Uterus (tissue), 4 donors: ENCODE measurements around the gene ITPR1. TPM values are rescaled to one million over a fixed set of nuclear protein-coding genes. Genes with fewer than 3 reads are reported as not detected.

ENCODE experiments used
- DNase-seq, 2 donors: peaks; one replicate each; pipeline ENCODE4 v3.0.0-alpha.2; 2019 to 2020
- H3K27ac ChIP-seq, 2 donors: fragments of 200-600 bp; sonication (generic); 1 replicate in 1 of 2; 2 replicates in 1 of 2; pipeline ENCODE4 v1.5.1; 2016 to 2018
- H3K27me3 ChIP-seq, 2 donors: fragments of 200-600 bp; sonication (generic); one replicate each; pipeline ENCODE4 v1.5.1; 2018 to 2019; ENCODE audit warnings: control low read depth in 1 of 2
- H3K36me3 ChIP-seq, 2 donors: fragments of 200-600 bp; sonication (generic); one replicate each; pipeline ENCODE4 v1.5.1; 2019; ENCODE audit warnings: control low read depth in 1 of 2
- H3K4me1 ChIP-seq, 2 donors: fragments of 200-600 bp; sonication (generic); one replicate each; pipeline ENCODE4 v1.5.1; 2018 to 2019; ENCODE audit warnings: control low read depth in 1 of 2
- H3K4me3 ChIP-seq, 2 donors: fragments of 200-600 bp; sonication (generic); 1 replicate in 1 of 2; 2 replicates in 1 of 2; pipeline ENCODE4 v1.5.1; 2018 to 2019; ENCODE audit warnings: mild to moderate bottlenecking in 1 of 2
- H3K9me3 ChIP-seq, 2 donors: fragments of 200-600 bp; sonication (generic); one replicate each; pipeline ENCODE4 v1.5.1; 2019; ENCODE audit warnings: control low read depth in 1 of 2
- CTCF ChIP-seq, 4 experiments: fragments of 200-600 bp in 2 of 4; fragments of 450-650 bp in 2 of 4; sonication (generic) in 2 of 4; IDR thresholded peaks; one replicate each; pipeline ENCODE4 v1.5.1; 2016 to 2019; ENCODE audit warnings: antibody characterized with exemption in 4 of 4, mild to moderate bottlenecking in 2 of 4, moderate library complexity in 1 of 4
- POLR2A ChIP-seq, 2 donors: fragments of 450-650 bp; IDR thresholded peaks; one replicate each; pipeline ENCODE4 v1.6.1; 2016; ENCODE audit warnings: antibody characterized with exemption in 2 of 2, mild to moderate bottlenecking in 1 of 2, moderate library complexity in 1 of 2
- intact Hi-C: fragments of 100-400 bp; cut with DNase I; formaldehyde crosslinking; loops from one replicate; pipeline ENCODE4 v1.15.1; 2023; ENCODE audit warnings: low total_unique reads
- total RNA-seq, 4 donors: library from RNA; depleted of rRNA in 3 of 4; stranded (reverse); fragments of >200 nt in 3 of 4; gene quantifications; one replicate each; pipeline versions ENCODE4 v1.1.0 to v1.2.4, GENCODE V29; 2014 to 2023
- donor health status: DM: yes; HTN: yes; CAD: no.

Gene ITPR1
- total RNA-seq, 4 donors from 2014 or later: 98.2 to 224 (median 141) TPM

- intact Hi-C loops: no loop called here
- TF ChIP-seq CTCF (IDR thresholded peaks at IDR 0.05) (no peak), POLR2A (IDR thresholded peaks at IDR 0.05) (no peak)
- H3K9me3 ChIP-seq: no peaks in the 10 kb centered on the region
- no peak overlapping the region for H3K4me3 ChIP-seq
- no peaks in the 10 kb centered on the region for H3K4me1 ChIP-seq
- H3K27me3 ChIP-seq: no peaks in the 10 kb centered on the region
- no peak for DNase-seq
- H3K27ac ChIP-seq: peak overlapping the region; percentile 10 to 53
- no peaks in the 10 kb centered on the region for H3K36me3 ChIP-seq
These were observed 21.8 kb downstream of the ITPR1 start for GRCh38 chr3:4514916-4515315.

GRCh38 chr3:4515916-4516579 lies 22.9 kb downstream of the ITPR1 start:
- peak overlapping the region; percentile 14 to 53 for H3K27ac ChIP-seq
- H3K9me3 ChIP-seq: no peaks in the 10 kb centered on the region
- H3K27me3 ChIP-seq: no peaks in the 10 kb centered on the region
- intact Hi-C loops: no loop called here
- H3K4me1 ChIP-seq: no peaks in the 10 kb centered on the region
- H3K4me3 ChIP-seq: no peak overlapping the region
- TF ChIP-seq CTCF (IDR thresholded peaks at IDR 0.05) (no peak), POLR2A (IDR thresholded peaks at IDR 0.05) (no peak)
- DNase-seq: no peak
- H3K36me3 ChIP-seq: no peaks in the 10 kb centered on the region

DNA sequence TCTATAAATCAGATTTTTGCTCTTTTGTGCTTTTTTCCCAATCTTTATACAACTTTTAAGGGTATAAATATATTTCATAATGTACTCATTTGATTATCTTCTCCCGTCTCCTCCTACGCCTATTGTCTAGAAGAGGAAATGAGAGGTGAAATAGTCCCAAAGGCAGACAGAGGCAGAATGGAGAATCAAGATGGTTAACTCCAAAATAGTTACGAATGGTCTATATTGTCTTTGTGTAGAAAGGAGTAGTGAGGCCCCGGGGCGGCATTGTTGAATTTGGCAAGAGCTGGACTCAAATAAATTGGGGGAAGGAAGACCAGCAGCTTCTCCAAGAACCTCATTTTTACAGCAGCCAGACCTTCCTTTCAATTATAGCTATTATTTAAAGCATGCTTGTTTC lies 23.9 kb downstream of the ITPR1 start:
- Histone ChIP-seq H3K4me1 (no peaks in the 10 kb centered on the region), H3K27me3 (no peaks in the 10 kb centered on the region), H3K9me3 (no peaks in the 10 kb centered on the region), H3K36me3 (no peaks in the 10 kb centered on the region), H3K4me3 (no peak overlapping the region), H3K27ac (peak overlapping the region in 1 of 2 donors; percentile 53)
- no peak for DNase-seq
- TF ChIP-seq CTCF (IDR thresholded peaks at IDR 0.05) (no peak), POLR2A (IDR thresholded peaks at IDR 0.05) (no peak)
- intact Hi-C loops: no loop called here

DNA sequence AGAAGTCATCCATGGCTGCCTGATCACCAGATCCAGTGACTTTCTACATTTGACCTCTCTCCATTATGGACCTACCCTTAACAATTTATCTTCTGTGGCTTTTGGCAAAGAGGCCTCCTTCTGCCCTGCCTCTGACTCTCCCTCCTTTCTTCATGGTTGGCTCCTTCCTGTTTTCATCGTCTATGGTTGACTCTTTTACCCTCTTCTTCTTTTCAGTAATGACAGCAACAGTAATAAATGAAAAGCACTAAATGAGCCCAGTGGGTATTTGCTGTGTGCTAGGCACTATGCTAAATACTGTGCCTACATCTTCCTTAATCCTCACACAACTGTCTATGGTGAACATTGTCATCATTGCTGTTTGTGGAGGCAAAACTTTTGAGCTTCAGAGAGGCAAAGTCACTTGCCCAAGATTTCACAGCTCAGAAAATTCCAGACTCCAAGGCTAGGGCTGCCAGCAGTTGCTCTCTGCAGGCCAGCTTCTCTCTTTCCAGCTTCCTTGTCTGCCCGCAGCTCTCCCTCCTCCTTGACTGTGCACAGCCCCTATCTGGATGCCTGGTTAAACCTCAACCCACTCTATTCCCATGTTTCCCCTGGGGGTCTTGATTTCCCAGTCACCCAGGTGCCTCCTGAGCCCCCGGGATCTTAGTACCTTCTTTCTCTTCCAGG lies 24.6 kb downstream of the ITPR1 start:
- TF ChIP-seq CTCF (IDR thresholded peaks at IDR 0.05) (no peak), POLR2A (IDR thresholded peaks at IDR 0.05) (no peak)
- Histone ChIP-seq H3K27ac (peak overlapping the region in 1 of 2 donors; percentile 7), H3K9me3 (no peaks in the 10 kb centered on the region), H3K36me3 (no peaks in the 10 kb centered on the region), H3K4me3 (no peak overlapping the region), H3K4me1 (no peaks in the 10 kb centered on the region), H3K27me3 (no peaks in the 10 kb centered on the region)
- DNase-seq: no peak
- intact Hi-C loops: no loop called here

DNA sequence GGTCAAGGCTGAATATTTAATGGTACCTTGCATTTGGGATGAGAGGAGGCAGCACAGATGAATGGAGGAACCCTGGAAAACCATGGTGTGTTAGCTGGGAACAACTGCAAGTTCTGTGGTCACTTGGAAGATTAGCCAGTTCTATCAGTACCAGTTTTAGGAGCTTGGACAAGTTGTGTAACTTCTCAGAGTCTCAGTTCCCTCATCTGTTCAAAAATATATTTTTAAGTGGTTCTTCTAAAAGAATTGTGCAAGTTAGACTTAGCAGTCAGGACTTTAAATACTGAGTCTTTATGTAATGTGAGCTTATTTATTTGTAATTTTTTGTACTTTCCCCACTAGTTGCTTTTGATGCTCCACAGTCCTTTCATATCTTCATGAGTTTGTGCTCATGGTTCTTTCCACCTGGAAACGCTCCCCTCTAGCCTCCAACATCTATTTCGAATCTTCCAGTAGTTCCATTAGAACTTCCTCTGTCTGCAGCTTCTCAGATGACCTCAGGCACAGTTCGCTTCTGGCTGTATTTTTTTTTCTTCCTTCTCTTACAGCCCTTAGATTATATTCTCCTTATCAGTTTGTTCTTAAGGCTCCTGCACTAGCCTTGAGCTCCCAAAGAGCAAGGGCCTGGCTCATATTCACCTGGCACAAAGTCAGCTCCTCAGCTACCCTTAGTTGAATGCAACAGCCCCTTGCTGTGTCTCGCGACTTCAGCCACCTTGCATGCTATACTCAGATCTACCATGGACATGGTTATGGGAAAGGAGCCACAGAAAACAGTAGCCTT lies 27.1 kb downstream of the ITPR1 start:
- DNase-seq: no peak
- no peak overlapping the region for H3K27ac ChIP-seq
- intact Hi-C loops: no loop called here
- no peaks in the 10 kb centered on the region for H3K9me3 ChIP-seq
- no peaks in the 10 kb centered on the region for H3K36me3 ChIP-seq
- H3K4me3 ChIP-seq: no peak overlapping the region
- H3K4me1 ChIP-seq: peaks cover 0 to 10% of the 10 kb centered on the region in 2 donors
- TF ChIP-seq POLR2A (IDR thresholded peaks at IDR 0.05): no peak
- no peak for TF ChIP-seq CTCF (IDR thresholded peaks at IDR 0.05)
- H3K27me3 ChIP-seq: no peaks in the 10 kb centered on the region
